PC-3 (cell line): ENCODE results near the gene SERPINE2. TPM values are rescaled to one million over a fixed set of nuclear protein-coding genes. Genes with fewer than 3 reads are reported as not detected.

Experiments used
- ATAC-seq: fragments of 200-7000 bp; cut with Tn5 transposase; 2 replicates; pipeline ENCODE4 v1.9.1; 2020; ENCODE audit warnings: mild to moderate bottlenecking, moderate library complexity
- BruUV-seq: library from RNA; stranded (reverse); fragments of 400-500 nt; replicated peaks from 2 replicates; lab custom pipeline; 2021; lab: Mats Ljungman, UMichigan
- CTCF ChIA-PET: fragments of 300-600 bp; sonication (Branson Sonifier 250); formaldehyde crosslinking; loops from one replicate; lab custom pipeline; 2022; ENCODE audit warnings: antibody characterized with exemption; lab: Charles Lee
- POLR2A ChIA-PET: fragments of 300-600 bp; sonication (Branson Sonifier 250); formaldehyde crosslinking; loops from one replicate; lab custom pipeline; 2022; ENCODE audit warnings: antibody characterized with exemption; ENCODE audit not compliant: unreplicated experiment; lab: Charles Lee
- DNase-seq: peaks from one replicate; pipeline ENCODE4 v3.0.0-alpha.2; 2015
- H2AFZ ChIP-seq: fragments of 300-600 bp; sonication (generic); 2 replicates; pipeline ENCODE4 v1.6.0; 2016; ENCODE audit warnings: antibody characterized with exemption, low read length
- H3F3A ChIP-seq: fragments of 300-600 bp; sonication (generic); one replicate; pipeline ENCODE4 v1.6.0; 2017; ENCODE audit warnings: antibody characterized with exemption, low read length, control low read depth, mild to moderate bottlenecking; ENCODE audit not compliant: unreplicated experiment
- H3K27ac ChIP-seq: fragments of 300-600 bp; sonication (generic); 2 replicates; pipeline ENCODE4 v1.5.1; 2016; ENCODE audit warnings: mild to moderate bottlenecking, low read length
- H3K27me3 ChIP-seq: fragments of 300-600 bp; sonication (generic); 2 replicates; pipeline ENCODE4 v1.6.1; 2016; ENCODE audit warnings: low read length, mixed read lengths
- H3K36me3 ChIP-seq: fragments of 300-600 bp; sonication (generic); 2 replicates; pipeline ENCODE4 v1.6.1; 2016; ENCODE audit warnings: low read depth, mixed run types, low read length, mixed read lengths
- H3K4me1 ChIP-seq: fragments of 300-600 bp; sonication (generic); 2 replicates; pipeline ENCODE4 v1.5.1; 2016; ENCODE audit warnings: low read length; ENCODE audit not compliant: insufficient read depth
- H3K4me2 ChIP-seq: fragments of 300-600 bp; sonication (generic); 2 replicates; pipeline ENCODE4 v1.6.0; 2016; ENCODE audit warnings: low read length
- H3K4me3 ChIP-seq: fragments of 300-600 bp; sonication (generic); 2 replicates; pipeline ENCODE4 v1.5.1; 2016; ENCODE audit warnings: mild to moderate bottlenecking, low read length, mixed read lengths
- H3K79me2 ChIP-seq: fragments of 300-600 bp; sonication (generic); 2 replicates; pipeline ENCODE4 v1.6.1; 2017; ENCODE audit warnings: low read length, mixed read lengths
- H3K9ac ChIP-seq: fragments of 300-600 bp; sonication (generic); 2 replicates; pipeline ENCODE4 v1.6.0; 2016; ENCODE audit warnings: mild to moderate bottlenecking, low read length
- H3K9me2 ChIP-seq: fragments of 300-600 bp; sonication (generic); replicated peaks from 2 replicates; pipeline ENCODE4 v1.6.1; 2016; ENCODE audit warnings: mixed run types, low read length, mixed read lengths
- H3K9me3 ChIP-seq: fragments of 300-600 bp; sonication (generic); 2 replicates; pipeline ENCODE4 v1.6.1; 2016; ENCODE audit warnings: low read length, mixed read lengths
- H4K20me1 ChIP-seq: fragments of 300-600 bp; sonication (generic); 2 replicates; pipeline ENCODE4 v1.6.1; 2016; ENCODE audit warnings: low read length, mixed read lengths
- EZH2 ChIP-seq: fragments of 300-600 bp; sonication (generic); IDR thresholded peaks from one replicate; pipeline ENCODE4 v1.6.1; 2017; ENCODE audit warnings: antibody characterized with exemption, mild to moderate bottlenecking, low read length; ENCODE audit not compliant: unreplicated experiment
- EZH2phosphoT487 ChIP-seq: fragments of 300-600 bp; sonication (generic); IDR thresholded peaks from 2 replicates; pipeline ENCODE4 v1.6.1; 2018; ENCODE audit warnings: mild to moderate bottlenecking, antibody characterized with exemption, low read length, borderline replicate concordance
- intact Hi-C: fragments of 100-400 bp; cut with micrococcal nuclease; formaldehyde crosslinking; loops from 2 replicates; pipeline ENCODE4 v1.9.0; 2023
- total RNA-seq: library from RNA; depleted of rRNA; stranded (reverse); fragments of >200 nt; gene quantifications from 2 replicates; pipeline ENCODE4 v1.2.3, GENCODE V29; 2014
- TF ChIP-seq, protein P1 (sequence below): fragments of 300-600 bp; sonication (generic); conservative IDR thresholded peaks from 2 replicates; pipeline ENCODE4 v1.5.1; 2017; ENCODE audit warnings: antibody characterized with exemption, low read depth, mild to moderate bottlenecking, low read length

The SERPINE2 gene
- total RNA-seq, 1 experiment from 2014 or later: 17.1 TPM

DNA sequence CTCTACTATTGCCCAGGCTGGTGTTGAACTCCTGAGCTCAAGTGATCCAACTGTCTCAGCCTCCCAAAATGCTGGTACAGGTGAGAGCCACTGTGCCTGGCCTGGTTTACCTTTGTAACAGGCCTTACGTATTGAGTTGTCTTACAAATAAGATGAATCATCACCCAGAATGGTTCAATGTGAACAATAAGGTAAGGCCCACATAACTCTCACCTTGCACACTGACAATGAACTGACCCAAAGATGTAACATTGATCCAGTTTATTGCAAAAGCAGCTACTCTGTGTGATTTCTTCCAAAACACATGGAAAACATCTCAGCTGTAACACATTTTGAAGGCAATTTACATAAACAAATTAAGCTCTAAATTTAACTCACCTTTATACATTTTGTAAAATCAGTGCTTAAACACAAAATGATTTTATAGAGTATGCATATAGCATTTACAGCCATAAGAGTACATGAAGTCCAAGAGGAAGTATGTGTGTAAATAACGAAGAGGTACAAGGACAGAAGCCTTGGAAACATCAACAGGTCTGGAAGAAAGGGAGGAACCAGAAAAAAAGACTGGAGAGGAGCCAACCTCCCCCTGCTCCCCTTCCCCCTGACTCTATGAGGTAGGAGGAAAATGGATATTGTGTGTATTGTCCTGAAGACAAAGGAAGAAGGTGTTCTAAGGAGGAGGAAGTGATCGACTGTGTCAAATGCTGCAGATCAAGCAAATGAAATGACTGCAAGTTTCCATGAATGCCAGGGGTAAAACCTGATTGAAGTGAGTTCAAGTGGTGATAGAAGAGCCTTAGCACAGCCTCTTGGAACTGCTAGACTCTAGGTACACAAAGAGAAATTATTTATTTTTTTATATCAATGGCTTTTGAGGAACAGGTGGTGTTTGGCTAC lies 88.4 kb downstream of the SERPINE2 start:
- Histone ChIP-seq H3K9me2 (no peaks in the 10 kb centered on the region), H3F3A (no peaks in the 10 kb centered on the region), H3K9me3 (no peaks in the 10 kb centered on the region), H3K36me3 (no peaks in the 10 kb centered on the region), H3K9ac (no peak overlapping the region), H3K4me3 (no peak overlapping the region), H3K27me3 (no peaks in the 10 kb centered on the region), H2AFZ (no peak overlapping the region), H3K4me1 (no peaks in the 10 kb centered on the region; the same call in 1 of the 2 replicates), H4K20me1 (no peaks in the 10 kb centered on the region), H3K4me2 (no peak overlapping the region), H3K79me2 (peaks cover 5% of the 10 kb centered on the region; the same call in 1 of the 2 replicates), H3K27ac (no peak overlapping the region)
- ATAC-seq (no peak), DNase-seq (no peak)
- POLR2A ChIA-PET: no interaction called here
- intact Hi-C loops: no loop called here
- no TSS peak for BruUV-seq
- CTCF ChIA-PET: no interaction called here
- TF ChIP-seq, protein P1, sequence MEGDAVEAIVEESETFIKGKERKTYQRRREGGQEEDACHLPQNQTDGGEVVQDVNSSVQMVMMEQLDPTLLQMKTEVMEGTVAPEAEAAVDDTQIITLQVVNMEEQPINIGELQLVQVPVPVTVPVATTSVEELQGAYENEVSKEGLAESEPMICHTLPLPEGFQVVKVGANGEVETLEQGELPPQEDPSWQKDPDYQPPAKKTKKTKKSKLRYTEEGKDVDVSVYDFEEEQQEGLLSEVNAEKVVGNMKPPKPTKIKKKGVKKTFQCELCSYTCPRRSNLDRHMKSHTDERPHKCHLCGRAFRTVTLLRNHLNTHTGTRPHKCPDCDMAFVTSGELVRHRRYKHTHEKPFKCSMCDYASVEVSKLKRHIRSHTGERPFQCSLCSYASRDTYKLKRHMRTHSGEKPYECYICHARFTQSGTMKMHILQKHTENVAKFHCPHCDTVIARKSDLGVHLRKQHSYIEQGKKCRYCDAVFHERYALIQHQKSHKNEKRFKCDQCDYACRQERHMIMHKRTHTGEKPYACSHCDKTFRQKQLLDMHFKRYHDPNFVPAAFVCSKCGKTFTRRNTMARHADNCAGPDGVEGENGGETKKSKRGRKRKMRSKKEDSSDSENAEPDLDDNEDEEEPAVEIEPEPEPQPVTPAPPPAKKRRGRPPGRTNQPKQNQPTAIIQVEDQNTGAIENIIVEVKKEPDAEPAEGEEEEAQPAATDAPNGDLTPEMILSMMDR: no peak
- TF ChIP-seq EZH2 (no peak), EZH2phosphoT487 (no peak)

DNA sequence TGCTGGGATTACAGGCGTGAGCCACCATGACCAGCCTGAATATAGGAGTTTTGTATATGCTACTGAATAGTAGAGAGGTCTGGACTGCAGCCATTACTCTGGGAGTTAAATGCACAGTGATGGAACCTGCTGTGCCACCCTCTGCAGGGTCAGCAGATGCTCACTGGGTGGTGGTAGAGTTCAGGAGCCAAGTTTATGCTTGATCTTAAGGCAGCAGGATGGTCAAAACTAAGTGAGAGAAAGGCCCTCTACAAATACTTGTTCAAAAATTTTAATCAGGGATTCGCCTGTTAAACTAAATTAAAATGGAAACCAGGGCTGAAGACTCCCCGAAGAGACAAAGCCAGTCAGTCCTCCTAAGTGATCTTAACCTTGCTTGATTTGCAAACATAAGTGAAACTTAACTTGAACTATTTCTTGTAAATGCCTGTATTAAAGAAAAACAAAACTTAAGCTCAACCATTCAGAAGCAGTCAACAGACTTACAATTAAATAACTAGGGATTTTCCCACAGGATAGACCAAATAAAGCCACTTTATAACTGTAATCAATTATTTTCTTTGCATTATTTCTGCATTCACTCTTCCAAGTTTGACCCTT lies 89.7 kb downstream of the SERPINE2 start:
- Histone ChIP-seq H3K4me1 (no peaks in the 10 kb centered on the region; the same call in 1 of the 2 replicates), H4K20me1 (no peaks in the 10 kb centered on the region), H3K4me3 (no peak overlapping the region), H3K27me3 (no peaks in the 10 kb centered on the region), H3K4me2 (no peak overlapping the region), H3K9me3 (no peaks in the 10 kb centered on the region), H3K9me2 (no peaks in the 10 kb centered on the region), H3K36me3 (no peaks in the 10 kb centered on the region), H3K9ac (no peak overlapping the region), H3K27ac (no peak overlapping the region), H2AFZ (no peak overlapping the region), H3F3A (no peaks in the 10 kb centered on the region), H3K79me2 (peaks cover 18% of the 10 kb centered on the region)
- POLR2A ChIA-PET: no interaction called here
- CTCF ChIA-PET: no interaction called here
- TF ChIP-seq EZH2: no peak
- TF ChIP-seq EZH2phosphoT487: no peak
- TF ChIP-seq, protein P1: no peak
- no peak for ATAC-seq
- intact Hi-C loops: loop anchor here (10.0 kb wide), 1 partner anchor 115 kb away; the partner anchor contains the start of gene AP1S3
- no TSS peak for BruUV-seq
- DNase-seq: no peak
